CD14-positive monocyte (primary cell): ENCODE measurements around the gene CDKN2A. TPM values are rescaled to one million over a fixed set of nuclear protein-coding genes. Genes with fewer than 3 reads are reported as not detected.

ENCODE experiments used
- DNase-seq, 3 donors: peaks; one replicate each; pipeline ENCODE4 v3.0.0-alpha.2; 2011 to 2022
- H2AFZ ChIP-seq: 2 replicates; pipeline ENCODE4 v1.6.0; 2012; ENCODE audit warnings: mild to moderate bottlenecking, low read depth, low read length, inconsistent platforms; ENCODE audit not compliant: insufficient read depth, poor library complexity, severe bottlenecking
- H3K27ac ChIP-seq, 2 donors: 1 replicate in 1 of 2; 2 replicates in 1 of 2; pipeline ENCODE4 v1.5.1; 2012 to 2013; ENCODE audit warnings: low read length in 2 of 2, control low read depth in 1 of 2, inconsistent platforms in 1 of 2, low read depth in 1 of 2, mild to moderate bottlenecking in 1 of 2
- H3K27me3 ChIP-seq, 2 donors: one replicate each; pipeline versions ENCODE4 v1.6.0 to v1.6.1; 2011 to 2013; ENCODE audit warnings: low read length in 2 of 2; ENCODE audit not compliant: control insufficient read depth in 2 of 2, insufficient read depth in 2 of 2
- H3K36me3 ChIP-seq, 2 donors: replicated peaks in 1 of 2; 1 replicate in 1 of 2; 2 replicates in 1 of 2; pipeline versions ENCODE4 v1.5.1 to v1.6.1; 2012 to 2013; ENCODE audit warnings: low read length in 2 of 2, control low read depth in 1 of 2, inconsistent platforms in 1 of 2, mild to moderate bottlenecking in 1 of 2; ENCODE audit not compliant: insufficient read depth in 2 of 2, control insufficient read depth in 1 of 2
- H3K4me1 ChIP-seq, 2 donors: 1 replicate in 1 of 2; 2 replicates in 1 of 2; pipeline versions ENCODE4 v1.5.1 to v1.6.1; 2012 to 2013; ENCODE audit warnings: low read length in 2 of 2, control low read depth in 1 of 2, inconsistent platforms in 1 of 2, mild to moderate bottlenecking in 1 of 2, moderate library complexity in 1 of 2; ENCODE audit not compliant: insufficient read depth in 2 of 2, control insufficient read depth in 1 of 2
- H3K4me2 ChIP-seq: replicated peaks from 2 replicates; pipeline ENCODE3; 2012; ENCODE audit warnings: low read length, moderate library complexity, mild to moderate bottlenecking; ENCODE audit not compliant: poor library complexity, severe bottlenecking; ENCODE audit errors: extremely low read depth
- H3K4me3 ChIP-seq, 3 experiments: fragments of 200-600 bp in 1 of 3; sonication (generic) in 1 of 3; replicated peaks in 1 of 3; 1 replicate in 2 of 3; 2 replicates in 1 of 3; pipeline ENCODE4 v1.5.1; 2011 to 2013; ENCODE audit warnings: low read length in 3 of 3, mild to moderate bottlenecking in 3 of 3, control low read depth in 2 of 3, low read depth in 2 of 3, inconsistent platforms in 1 of 3, moderate library complexity in 1 of 3
- H3K79me2 ChIP-seq: 2 replicates; pipeline ENCODE4 v1.6.0; 2012; ENCODE audit warnings: mild to moderate bottlenecking, control low read depth, inconsistent platforms, low read length, moderate library complexity; ENCODE audit not compliant: insufficient read depth
- H3K9ac ChIP-seq: 2 replicates; pipeline ENCODE4 v1.6.0; 2017; ENCODE audit warnings: low read length, mild to moderate bottlenecking; ENCODE audit not compliant: insufficient read depth, poor library complexity, severe bottlenecking
- H3K9me3 ChIP-seq, 2 donors: replicated peaks in 1 of 2; 1 replicate in 1 of 2; 2 replicates in 1 of 2; pipeline versions ENCODE4 v1.5.1 to v1.6.1; 2012 to 2013; ENCODE audit warnings: low read length in 2 of 2, control low read depth in 1 of 2; ENCODE audit not compliant: control insufficient read depth in 1 of 2, insufficient read depth in 1 of 2
- H4K20me1 ChIP-seq: 2 replicates; pipeline ENCODE4 v1.6.0; 2012; ENCODE audit warnings: mild to moderate bottlenecking, low read length, control low read depth, moderate library complexity; ENCODE audit not compliant: insufficient read depth
- H3K27ac Mint-ChIP-seq, 7 donors: one replicate each; pipeline ENCODE4 v1.8.0; 2020; ENCODE audit warnings: mild to moderate bottlenecking in 7 of 7, mixed read lengths in 7 of 7, moderate library complexity in 6 of 7, inconsistent platforms in 2 of 7
- H3K27me3 Mint-ChIP-seq, 3 donors: one replicate each; pipeline ENCODE4 v1.8.0; 2021 to 2022; ENCODE audit warnings: low read depth in 3 of 3, mild to moderate bottlenecking in 3 of 3, mixed read lengths in 3 of 3, moderate library complexity in 3 of 3, inconsistent platforms in 1 of 3
- H3K36me3 Mint-ChIP-seq, 2 donors: one replicate each; pipeline ENCODE4 v1.8.0; 2020; ENCODE audit warnings: mixed read lengths in 2 of 2, inconsistent platforms in 1 of 2, mild to moderate bottlenecking in 1 of 2
- H3K4me1 Mint-ChIP-seq: one replicate; pipeline ENCODE4 v1.8.0; 2020; ENCODE audit warnings: mild to moderate bottlenecking, mixed read lengths
- H3K4me3 Mint-ChIP-seq, 2 donors: one replicate each; pipeline ENCODE4 v1.8.0; 2020; ENCODE audit warnings: mild to moderate bottlenecking in 2 of 2, mixed read lengths in 2 of 2, moderate library complexity in 1 of 2
- H3K9me3 Mint-ChIP-seq, 7 donors: one replicate each; pipeline ENCODE4 v1.8.0; 2020 to 2022; ENCODE audit warnings: mixed read lengths in 7 of 7, mild to moderate bottlenecking in 6 of 7, moderate library complexity in 6 of 7, inconsistent platforms in 2 of 7
- CTCF ChIP-seq: fragments of 200-600 bp; IDR thresholded peaks from one replicate; pipeline ENCODE4 v1.8.0; 2022; ENCODE audit warnings: antibody characterized with exemption, mild to moderate bottlenecking
- WGBS: methylation state at CpG from one replicate; pipeline ENCODE4 v1.1.5; 2013; ENCODE audit warnings: missing lambda C conversion rate; ENCODE audit not compliant: insufficient coverage; 5-methylcytosine and 5-hydroxymethylcytosine counted together
- intact Hi-C, 2 donors: fragments of 100-400 bp; cut with micrococcal nuclease; formaldehyde crosslinking; loops; one replicate each; pipeline versions ENCODE4 v1.15.0 to v1.15.1; 2023
- polyA plus RNA-seq, 3 donors: library from polyadenylated mRNA; depleted of rRNA in 1 of 3; unstranded in 2 of 3; stranded (reverse) in 1 of 3; fragments of 300-500 nt in 2 of 3; fragments of >200 nt in 1 of 3; fragmentation: Illumina TruSeq in 2 of 3; gene quantifications; 1 replicate in 2 of 3; 2 replicates in 1 of 3; pipeline ENCODE4 v1.2.3, GENCODE V29; 2012 to 2021

The CDKN2A gene
- polyA plus RNA-seq, 3 donors: 0.86 to 1.6 (median 1.1) TPM

- no peak for DNase-seq
- H3K4me2 ChIP-seq: peak overlapping the region; percentile 100
- intact Hi-C loops: no loop called here
- 78% methylated on average over 1 of the region's 4 CpGs for WGBS
- peaks cover 14 to 32% of the 10 kb centered on the region in 2 donors for H3K36me3 Mint-ChIP-seq
- peak overlapping the region; percentile 84 for H2AFZ ChIP-seq
- peaks cover 51 to 79% of the 10 kb centered on the region in 2 donors for H3K27me3 ChIP-seq
- H3K4me1 ChIP-seq: peaks cover 29 to 38% of the 10 kb centered on the region in 2 donors
- H3K27ac Mint-ChIP-seq: peak overlapping the region in 1 of 7 donors; percentile 11
- H3K4me3 ChIP-seq: peak overlapping the region in 1 of 3 experiments; percentile 94
- H3K27ac ChIP-seq: no peak overlapping the region
- H3K79me2 ChIP-seq: peaks cover 4% of the 10 kb centered on the region
- peaks cover 8 to 19% of the 10 kb centered on the region in 2 donors for H3K9me3 ChIP-seq
- H4K20me1 ChIP-seq: no peaks in the 10 kb centered on the region
- no peak overlapping the region for H3K9ac ChIP-seq
- TF ChIP-seq CTCF: no peak
- peaks cover 3 to 29% (median 14%) of the 10 kb centered on the region in 7 donors for H3K9me3 Mint-ChIP-seq
- peaks cover 38% of the 10 kb centered on the region for H3K4me1 Mint-ChIP-seq
- peak overlapping the region; percentile 92 to 95 for H3K4me3 Mint-ChIP-seq
- H3K27me3 Mint-ChIP-seq: peaks cover 63 to 72% (median 70%) of the 10 kb centered on the region in 3 donors
- H3K36me3 ChIP-seq: no peaks in the 10 kb centered on the region
Measured at GRCh38 chr9:21993007-21993406, 1.2 kb downstream of the CDKN2A start.

GRCh38 chr9:21991072-21991959 is 2.9 kb downstream of the CDKN2A start:
- WGBS: no CpG with 5 or more reads among the region's 5 CpGs
- peaks cover 43% of the 10 kb centered on the region for H3K4me1 Mint-ChIP-seq
- Histone ChIP-seq H4K20me1 (no peaks in the 10 kb centered on the region), H3K79me2 (peaks cover 4% of the 10 kb centered on the region), H3K9me3 (peaks cover 8 to 15% of the 10 kb centered on the region in 2 donors), H3K9ac (no peak overlapping the region), H3K4me1 (peaks cover 28 to 49% of the 10 kb centered on the region in 2 donors), H2AFZ (no peak overlapping the region), H3K4me2 (no peak overlapping the region), H3K27ac (no peak overlapping the region), H3K4me3 (no peak overlapping the region), H3K27me3 (peaks cover 41 to 78% of the 10 kb centered on the region in 2 donors), H3K36me3 (no peaks in the 10 kb centered on the region)
- peaks cover 8 to 21% of the 10 kb centered on the region in 2 donors for H3K36me3 Mint-ChIP-seq
- H3K9me3 Mint-ChIP-seq: peaks cover 3 to 26% (median 14%) of the 10 kb centered on the region in 7 donors
- intact Hi-C loops: no loop called here
- peak overlapping the region in 1 of 2 donors; percentile 59 for H3K4me3 Mint-ChIP-seq
- DNase-seq: no peak
- peaks cover 55 to 66% (median 64%) of the 10 kb centered on the region in 3 donors for H3K27me3 Mint-ChIP-seq
- no peak overlapping the region for H3K27ac Mint-ChIP-seq
- TF ChIP-seq CTCF: no peak
